WTC11 (cell line): Measurements from ENCODE around the gene TAP2.

Experiments
- ELF4 ChIP-seq: sonication (generic); formaldehyde crosslinking; IDR thresholded peaks from 2 replicates; pipeline ENCODE4 v1.8.1; 2022; ENCODE audit warnings: low read depth, mild to moderate bottlenecking, moderate library complexity, missing genetic modification reagents
- JUN ChIP-seq: sonication (generic); formaldehyde crosslinking; IDR thresholded peaks from 2 replicates; pipeline ENCODE4 v1.8.0; 2023; ENCODE audit warnings: mild to moderate bottlenecking, missing genetic modification reagents
- TF ChIP-seq, protein P1 (sequence below): fragments of 200-600 bp; IDR thresholded peaks from 2 replicates; pipeline ENCODE4 v1.8.0; 2022; ENCODE audit warnings: antibody characterized with exemption

DNA sequence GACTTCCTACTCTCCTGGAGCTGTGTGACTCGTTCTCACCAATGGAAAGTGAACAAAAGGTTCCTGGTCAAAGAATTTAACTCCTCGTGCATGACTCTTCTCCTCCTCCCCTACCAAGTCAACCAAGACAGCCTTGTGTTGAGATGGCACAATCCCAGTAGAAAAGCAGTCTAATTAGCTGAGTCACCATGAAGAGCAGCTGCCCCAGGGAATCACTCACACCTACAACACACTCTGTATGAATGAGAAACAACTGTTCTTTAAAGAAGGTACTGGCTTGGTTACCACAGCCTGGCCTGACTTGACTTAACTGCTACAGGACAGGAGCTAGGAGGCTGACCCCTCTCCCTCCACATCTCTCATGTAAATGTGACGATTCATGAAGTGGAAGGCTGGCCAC is 18.8 kb downstream of the TAP2 start:
- TF ChIP-seq ELF4 (CRISPR knock-in tag), result no peak
- TF ChIP-seq, protein P1, sequence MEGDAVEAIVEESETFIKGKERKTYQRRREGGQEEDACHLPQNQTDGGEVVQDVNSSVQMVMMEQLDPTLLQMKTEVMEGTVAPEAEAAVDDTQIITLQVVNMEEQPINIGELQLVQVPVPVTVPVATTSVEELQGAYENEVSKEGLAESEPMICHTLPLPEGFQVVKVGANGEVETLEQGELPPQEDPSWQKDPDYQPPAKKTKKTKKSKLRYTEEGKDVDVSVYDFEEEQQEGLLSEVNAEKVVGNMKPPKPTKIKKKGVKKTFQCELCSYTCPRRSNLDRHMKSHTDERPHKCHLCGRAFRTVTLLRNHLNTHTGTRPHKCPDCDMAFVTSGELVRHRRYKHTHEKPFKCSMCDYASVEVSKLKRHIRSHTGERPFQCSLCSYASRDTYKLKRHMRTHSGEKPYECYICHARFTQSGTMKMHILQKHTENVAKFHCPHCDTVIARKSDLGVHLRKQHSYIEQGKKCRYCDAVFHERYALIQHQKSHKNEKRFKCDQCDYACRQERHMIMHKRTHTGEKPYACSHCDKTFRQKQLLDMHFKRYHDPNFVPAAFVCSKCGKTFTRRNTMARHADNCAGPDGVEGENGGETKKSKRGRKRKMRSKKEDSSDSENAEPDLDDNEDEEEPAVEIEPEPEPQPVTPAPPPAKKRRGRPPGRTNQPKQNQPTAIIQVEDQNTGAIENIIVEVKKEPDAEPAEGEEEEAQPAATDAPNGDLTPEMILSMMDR, result no peak
- TF ChIP-seq JUN (CRISPR knock-in tag), result no peak
